ACHN (cell line): ENCODE data around the gene PLAAT3.
"Not testable (repeated sequence)": the region's sequence is repeated elsewhere in the genome, so short reads cannot be mapped to it uniquely, and the experiment has no call there.

ENCODE experiments used
- DNase-seq: peaks from one replicate; pipeline ENCODE4 v3.0.0-alpha.2; 2015
- in situ Hi-C: cut with HindIII; loops from 2 replicates; pipeline ENCODE4 v1.10.0; 2017; ENCODE audit warnings: low sequenced_read_pairs, low pct_ligation_motif_present, low pct_unique_long_range_greater_than_20kb

Gene PLAAT3

DNA sequence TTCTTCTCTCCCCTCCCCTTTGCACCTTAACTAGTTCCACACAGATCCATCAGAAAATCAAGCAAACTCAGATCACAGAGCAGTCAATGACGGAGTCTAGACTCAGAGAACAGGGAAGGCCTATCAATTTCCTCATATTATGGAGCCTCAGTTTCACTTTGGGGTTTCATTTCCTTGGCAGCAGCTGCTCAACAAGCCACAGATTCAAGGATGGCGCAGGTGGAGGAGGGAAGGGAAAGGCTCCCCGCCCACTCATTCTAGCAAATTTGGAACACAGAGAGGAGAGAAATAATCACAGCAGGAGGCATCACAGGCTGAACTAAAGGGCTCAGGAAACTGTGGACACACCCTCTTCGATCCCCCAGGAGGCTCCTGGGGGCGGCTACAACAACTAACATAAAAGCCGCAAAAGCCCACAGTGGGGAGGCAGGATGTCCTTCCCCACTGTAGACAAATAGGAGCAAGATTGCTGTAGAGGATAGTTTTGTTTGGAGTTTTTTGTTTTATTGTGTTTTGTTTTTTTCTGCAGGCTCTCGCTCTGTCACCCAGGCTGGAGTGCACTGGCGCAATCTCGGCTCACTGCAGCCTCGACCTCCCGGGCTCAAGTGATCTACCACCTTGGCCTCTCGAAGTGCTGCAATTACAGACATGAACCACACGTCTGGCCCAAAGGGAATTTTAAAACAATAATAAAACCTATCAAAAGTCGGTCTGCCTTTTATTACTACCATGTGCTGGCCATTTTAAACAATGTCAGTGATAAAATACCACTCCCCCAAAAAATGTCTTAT, 3.4 kb downstream of the PLAAT3 start:
- DNase-seq, result peak; percentile 16
- in situ Hi-C loops, result no loop called here

DNA sequence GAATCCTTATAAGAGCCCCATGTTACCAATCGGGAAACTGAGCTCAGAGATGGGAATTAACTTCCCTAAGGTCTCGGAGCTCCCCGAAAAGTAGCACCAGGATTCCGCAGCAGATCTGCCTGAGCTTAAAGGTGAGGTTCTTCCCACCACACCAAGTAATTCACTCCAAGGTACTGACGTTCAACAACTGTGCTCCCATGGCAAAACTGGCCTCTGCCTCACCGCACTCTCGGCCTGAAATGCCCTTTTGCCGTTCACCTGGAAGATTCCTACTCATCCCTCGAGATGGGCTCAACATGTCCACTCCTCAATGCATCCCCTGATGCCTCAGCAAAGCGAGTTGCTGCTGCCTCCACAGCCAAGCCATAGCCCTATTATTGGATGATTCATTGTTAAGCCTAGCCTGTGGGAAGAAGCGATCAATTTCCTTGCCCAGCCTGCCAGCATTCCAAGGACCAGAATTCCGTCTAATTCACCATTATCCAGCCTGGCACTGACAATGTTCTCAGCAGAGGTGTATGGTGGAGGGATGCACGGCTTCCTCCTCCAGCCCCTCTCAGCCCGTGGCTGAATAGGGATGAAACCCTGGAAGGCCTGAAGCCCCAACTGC, 4.2 kb downstream of the PLAAT3 start:
- DNase-seq, result peak; percentile 37
- in situ Hi-C loops, result no loop called here

DNA sequence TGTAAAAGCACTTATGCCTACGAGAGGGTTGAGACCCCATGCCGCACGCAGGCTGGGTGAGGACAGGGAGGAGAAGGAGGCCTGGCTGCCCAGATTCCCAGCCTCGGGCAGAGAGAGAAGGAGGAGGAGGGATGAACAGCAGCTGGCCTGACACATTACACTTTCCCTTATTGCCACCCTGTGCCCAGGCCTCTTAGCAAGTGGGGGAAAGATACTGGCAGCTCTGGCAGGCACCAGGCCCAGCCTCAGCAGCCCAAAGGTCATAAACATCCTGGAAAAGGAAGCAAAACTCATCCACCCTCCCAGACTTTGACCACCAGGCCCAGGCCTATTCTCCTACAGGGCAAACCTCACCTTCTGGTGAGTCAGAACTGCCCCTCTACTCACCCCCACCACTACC, 4.7 kb downstream of the PLAAT3 start:
- in situ Hi-C loops, result no loop called here
- no peak for DNase-seq

DNA sequence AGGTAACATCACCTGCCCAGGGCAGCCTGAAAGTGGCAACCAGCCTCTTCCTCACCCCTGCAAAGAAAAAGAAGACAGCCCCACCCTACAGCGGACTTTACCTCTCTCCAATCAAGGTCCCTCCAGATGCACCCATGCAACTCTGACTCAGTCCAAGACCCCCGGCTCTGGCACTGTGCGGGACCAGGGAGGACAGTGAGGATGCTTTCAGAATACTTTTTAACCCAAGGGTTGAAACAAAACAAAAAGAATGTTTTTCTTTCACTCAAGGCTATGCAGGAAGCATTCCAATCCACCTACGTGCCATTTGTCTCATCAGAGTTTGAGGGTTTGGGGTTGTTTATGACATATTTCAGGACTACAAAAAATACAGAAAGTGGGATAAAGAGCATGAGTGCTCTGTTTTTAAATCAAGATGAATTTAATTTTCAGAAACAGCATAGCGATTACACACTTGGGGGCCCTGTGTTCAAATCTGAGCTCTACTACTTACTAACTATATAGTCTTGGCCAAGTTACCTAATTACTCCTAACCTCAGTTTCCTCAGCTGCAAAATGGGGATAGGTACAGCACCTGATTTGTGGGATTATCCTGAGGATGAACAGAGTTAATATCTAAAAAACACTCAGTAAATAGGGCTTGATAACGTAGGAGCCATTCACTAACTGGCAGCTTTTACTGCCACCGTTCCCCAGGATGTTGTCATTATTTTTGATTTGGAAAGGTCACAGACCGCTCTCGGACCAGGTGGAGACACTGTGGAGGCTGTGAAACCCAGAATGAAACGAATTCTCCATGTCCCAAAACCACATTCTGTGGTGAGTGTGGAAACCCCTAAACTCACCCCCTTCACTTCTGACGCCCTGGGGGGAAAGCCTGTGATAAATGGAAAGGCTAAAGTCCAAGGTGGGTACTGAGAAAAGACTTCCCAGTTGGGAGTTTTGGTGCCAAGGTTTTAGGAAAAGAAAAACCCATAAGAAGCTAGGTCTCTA, 5.6 kb downstream of the PLAAT3 start:
- in situ Hi-C loops, result no loop called here
- DNase-seq, result peak; percentile 61

DNA sequence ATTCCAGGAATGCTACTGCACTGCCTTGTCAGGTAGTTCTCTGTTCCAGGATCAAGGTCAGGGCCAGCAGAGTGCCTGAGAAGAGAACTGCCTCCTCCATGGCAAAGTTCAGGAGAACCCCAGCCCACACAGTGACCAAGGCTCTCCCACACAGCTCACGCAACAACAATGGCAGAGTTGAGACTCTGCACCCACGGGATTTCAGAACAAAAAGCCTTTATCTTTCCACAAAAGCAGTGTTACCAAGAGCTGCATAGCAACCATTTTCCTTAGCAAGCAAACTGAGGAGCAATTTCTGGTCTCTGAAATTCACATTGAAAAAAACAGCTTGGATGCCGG, 11.1 kb downstream of the PLAAT3 start:
- DNase-seq, result no peak
- in situ Hi-C loops, result no loop called here

DNA sequence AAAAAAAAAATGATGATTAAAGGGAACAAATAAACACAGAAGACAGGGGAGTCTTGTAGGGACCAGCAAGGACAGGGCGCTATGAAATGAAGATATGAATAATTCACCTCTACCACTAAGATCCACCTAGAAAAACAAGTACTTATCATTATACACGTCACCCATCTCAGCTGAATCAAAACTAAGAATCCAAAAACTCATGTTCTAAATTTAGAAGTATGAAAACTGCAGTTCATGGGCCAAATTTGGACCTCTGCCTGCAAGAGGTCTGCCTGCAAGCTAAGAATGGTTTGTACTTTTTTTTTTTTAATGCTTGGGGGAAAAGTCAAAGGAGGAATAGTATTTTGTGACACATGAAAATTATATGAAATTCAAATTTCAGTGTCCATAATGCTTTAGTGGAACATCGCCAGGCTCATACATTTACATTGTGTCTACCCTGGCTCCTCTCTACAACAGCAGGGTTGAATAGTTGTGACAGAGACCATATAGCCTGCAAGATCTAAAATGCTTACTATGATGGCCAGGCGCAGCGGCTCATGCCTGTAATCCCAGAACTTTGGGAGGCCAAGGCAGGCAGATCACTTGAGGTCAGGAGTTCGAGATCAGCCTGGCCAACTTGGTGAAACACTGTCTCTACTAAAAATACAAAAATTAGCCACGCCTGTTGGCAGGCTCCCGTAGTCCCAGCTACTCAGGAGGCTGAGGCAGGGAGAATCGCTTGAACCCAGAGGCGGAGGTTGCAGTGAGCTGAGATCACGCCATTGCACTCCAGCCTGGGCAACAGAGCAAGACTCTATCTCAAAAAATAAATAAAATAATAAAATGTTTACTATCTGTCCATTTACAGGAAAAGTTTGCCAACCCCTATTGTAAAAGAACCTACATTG, 11.7 kb downstream of the PLAAT3 start:
- in situ Hi-C loops, DNase-seq: not testable (repeated sequence)

DNA sequence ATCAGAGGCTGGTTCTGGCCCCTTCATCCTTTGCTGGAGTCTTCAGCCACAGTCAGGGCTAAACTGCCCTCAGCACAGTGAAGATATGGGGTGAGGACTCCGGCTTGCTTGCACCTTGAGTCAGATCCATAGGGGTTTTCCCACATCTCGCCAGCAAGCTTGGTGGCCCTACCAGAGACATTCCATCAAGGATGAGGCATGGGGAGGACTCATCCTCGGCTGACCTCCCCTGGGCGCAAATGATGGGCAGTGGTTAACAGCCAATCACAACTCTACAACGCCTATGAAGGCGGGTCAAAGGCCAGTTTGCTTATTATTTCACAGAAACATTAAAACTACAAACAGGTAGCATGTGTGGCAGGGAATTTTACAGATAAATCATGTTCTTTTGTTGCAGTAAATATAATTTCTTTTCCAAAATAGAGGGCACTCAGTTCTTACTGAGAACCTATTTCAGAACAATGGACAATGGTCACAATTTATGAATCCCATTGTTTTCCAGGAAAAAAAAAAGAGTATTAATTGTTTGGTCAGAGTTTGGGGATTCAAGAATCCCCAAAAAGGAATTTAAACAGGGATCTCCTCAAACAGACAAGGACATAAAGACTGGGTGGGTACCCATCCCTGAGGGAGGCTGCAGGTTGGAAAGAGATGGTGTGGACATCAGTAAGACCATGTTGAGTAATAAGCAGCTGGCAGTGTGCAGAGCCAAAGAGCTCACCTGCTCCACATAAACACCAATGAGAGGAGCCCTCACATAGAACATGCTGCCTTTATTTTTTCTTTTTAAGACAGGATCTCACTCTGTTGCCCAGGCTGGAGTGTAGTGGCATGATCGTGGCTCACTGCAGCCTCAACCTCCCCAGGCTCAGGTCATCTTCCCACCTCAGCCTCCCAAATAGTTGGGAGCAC, 14.8 kb downstream of the PLAAT3 start:
- peak; percentile 85 for DNase-seq
- in situ Hi-C loops, result no loop called here

DNA sequence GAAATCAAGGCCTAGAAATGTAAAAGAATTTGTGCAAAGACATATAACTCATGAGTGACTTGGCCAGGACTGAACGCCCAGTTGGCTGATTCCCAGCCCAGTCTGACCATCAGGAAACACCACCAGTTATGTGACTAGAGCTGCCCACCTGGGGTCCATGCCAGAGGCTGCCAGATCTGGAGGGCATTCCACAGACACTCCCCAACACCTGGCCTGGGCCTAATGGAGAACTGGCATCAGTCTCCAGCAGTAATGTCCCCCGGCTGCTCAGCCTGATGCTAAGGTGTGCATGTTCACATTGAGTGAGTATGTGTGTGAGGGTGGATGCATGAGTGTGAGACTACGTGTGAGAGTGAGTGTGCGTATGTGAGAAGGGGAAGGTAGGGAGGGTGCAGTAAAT, 15.7 kb downstream of the PLAAT3 start:
- DNase-seq, result no peak
- in situ Hi-C loops, result no loop called here

DNA sequence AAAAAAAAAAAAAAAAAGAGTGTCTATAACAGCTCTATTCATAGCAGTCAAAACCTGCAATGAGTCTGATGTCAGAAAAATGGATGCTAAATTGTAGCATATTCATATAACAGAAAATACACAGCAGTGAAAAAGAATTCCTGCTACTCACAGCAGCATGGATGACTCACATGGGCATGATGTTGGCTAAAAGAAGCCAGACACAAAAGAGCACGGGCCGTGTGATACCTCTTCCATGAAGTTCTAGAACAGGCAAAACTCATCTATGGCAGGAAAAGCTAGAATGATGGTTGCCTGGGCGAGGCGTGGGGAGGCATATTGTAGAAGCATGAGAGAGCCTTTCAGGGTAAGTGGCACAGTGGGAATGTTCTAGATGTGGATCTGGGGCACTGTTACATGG, 18.9 kb downstream of the PLAAT3 start:
- in situ Hi-C loops, result no loop called here
- no peak for DNase-seq

DNA sequence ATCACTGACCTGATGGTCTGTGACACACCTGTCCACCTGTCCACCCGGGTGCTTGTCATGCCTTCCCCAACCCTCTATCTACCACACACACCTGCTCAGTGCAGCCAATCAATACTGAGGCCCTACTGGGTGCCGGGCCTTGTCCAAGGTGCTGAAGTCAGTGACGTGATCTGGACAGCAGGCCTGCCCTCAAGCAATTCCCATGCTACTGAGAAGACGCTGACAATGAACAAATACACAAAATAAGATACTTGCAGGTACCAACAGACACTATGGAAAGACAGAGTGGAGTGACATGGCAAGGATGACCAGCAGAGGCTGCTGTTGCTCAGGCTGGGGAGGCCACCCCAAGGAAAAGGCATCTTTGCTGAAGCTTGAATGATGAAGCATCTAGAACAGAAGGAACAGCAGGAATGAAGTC, 21.2 kb downstream of the PLAAT3 start:
- DNase-seq, result no peak
- in situ Hi-C loops, result no loop called here

DNA sequence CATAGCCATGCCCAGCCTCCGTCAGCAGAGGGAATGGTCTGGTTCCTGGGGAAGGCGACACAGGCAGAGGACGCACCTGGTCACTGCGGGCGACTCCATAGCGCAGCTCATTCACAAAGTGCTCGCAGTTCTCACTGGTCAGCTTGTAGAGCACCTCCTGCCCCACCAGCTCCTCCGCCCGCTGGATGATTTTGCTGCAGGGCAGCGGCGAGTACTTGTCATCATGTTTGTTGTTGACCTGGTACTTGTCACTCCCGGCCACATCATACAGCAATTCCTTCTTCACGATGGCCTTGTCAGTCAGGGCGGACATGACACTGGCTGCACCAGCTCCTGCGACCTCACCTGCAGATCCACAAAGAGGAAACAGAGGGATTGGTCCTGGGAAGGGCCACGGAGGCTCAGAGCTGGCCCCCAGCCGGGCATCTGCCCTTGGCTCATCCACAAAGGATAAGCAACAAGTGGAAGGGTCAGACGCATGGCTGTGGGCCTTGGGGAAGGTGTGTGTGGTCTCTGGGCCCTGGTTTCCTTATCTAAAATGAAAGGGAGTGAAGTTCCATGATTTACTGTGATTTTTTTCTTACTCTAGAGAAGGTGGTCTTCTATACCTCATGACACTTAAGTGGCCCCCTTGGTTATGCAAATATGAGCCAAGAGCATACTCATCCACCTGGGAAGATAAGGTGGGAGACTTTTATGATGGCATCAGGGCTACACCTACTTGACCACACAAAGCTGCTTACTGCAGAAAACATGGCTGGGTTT, 24.0 kb downstream of the PLAAT3 start:
- DNase-seq, result no peak
- in situ Hi-C loops, result no loop called here

DNA sequence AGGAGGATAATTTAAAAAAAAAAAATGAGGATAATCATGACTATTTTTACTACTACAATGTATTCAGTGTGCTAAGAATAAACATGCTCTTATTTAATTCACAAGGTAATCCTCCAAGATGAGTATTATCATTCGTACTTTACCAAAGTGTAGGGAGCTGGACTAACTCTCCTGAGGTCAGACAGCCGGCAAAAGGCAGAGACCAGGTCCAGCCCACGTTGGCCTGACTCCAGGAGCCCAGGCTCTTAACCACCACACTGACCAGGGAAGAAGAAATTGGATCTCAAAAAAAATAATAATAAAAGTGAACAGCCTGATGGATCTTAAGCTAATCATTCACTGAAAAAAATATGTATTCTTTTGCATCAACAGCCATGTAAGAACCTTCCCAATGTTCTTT, 25.2 kb downstream of the PLAAT3 start:
- in situ Hi-C loops, result no loop called here
- no peak for DNase-seq

DNA sequence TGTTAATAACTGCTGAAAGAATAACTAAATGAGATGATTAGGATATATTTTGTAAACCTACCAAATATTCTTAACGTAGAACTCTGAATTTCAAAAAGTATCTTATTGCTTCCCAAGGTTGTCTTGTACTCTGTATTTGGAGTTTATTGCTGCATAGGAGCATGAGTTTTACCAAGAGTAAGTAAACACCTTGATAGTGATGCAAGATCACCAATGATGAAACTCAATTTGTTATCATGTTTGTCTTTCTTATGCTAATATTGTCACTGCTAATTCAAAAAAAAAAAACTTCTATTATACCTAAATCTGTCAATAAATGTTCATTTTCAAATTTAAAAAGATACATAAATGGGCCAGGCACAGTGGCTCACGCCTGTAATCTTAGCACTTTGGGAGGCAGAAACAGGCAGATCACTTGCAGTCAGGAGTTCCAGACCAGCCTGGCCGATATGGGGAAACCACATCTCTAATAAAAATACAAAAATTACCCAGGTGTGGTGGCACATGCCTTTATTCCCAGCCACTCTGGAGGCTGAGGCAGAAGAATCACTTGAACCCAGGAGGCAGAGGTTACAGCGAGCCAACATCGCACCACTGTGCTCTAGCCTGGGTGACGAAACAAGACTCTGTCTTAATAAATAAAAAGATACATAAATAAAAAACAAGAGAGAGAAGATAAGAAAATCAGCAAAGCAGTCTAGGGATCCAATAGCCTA, 27.6 kb downstream of the PLAAT3 start:
- no peak for DNase-seq
- in situ Hi-C loops, result no loop called here

DNA sequence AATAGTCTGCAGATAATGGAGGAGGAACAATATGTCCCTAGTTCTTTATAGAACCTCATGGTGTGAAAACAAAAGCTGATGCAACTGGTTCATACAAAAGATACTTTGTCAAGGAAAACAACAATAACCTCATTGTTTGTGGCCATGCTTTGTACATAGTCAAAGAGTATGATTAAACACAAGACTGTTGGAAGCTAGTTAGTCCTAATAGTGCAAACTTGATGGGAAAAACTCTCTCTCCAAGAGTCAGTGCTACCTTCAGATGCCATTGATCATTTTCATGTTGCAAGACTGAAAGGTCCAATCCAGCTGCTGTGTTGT, 30.9 kb downstream of the PLAAT3 start:
- DNase-seq, result no peak
- in situ Hi-C loops, result no loop called here

DNA sequence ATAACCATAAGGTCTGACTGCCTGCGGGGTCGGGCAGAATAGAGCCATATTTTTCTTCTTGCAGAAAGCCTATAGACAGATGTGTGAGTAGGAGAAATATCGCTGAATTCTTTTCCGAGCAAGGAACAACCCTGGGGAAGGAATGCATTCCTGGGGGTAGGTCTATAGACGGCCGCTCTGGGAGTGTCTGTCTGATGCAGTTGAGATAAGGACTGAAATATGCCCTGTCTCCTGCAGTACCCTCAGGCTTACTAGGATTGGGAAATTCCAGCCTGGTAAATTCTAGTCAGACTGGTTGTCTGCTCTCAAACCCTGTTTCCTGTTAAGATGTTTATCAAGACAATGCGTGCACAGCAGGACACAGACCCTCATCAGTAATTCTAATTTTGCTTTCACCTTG, 33.0 kb downstream of the PLAAT3 start:
- DNase-seq, in situ Hi-C loops: not testable (repeated sequence)

DNA sequence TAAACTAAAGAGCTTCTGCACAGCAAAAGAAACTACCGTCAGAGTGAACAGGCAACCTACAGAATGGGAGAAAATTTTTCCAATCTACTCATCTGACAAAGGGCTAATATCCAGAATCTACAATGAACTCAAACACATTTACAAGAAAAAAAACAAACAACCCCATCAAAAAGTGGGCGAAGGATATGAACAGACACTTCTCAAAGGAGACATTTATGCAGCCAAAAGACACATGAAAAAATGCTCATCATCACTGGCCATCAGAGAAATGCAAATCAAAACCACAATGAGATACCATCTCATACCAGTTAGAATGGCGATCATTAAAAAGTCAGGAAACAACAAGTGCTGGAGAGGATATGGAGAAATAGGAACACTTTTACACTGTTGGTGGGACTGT, 35.4 kb downstream of the PLAAT3 start:
- in situ Hi-C loops, DNase-seq: not testable (repeated sequence)
